SH-SY5Y (cell line): ENCODE data around the gene DNAAF8.

Source experiments
- GATA2 ChIP-seq: IDR thresholded peaks from 2 replicates; pipeline ENCODE4 v1.6.1; 2011; ENCODE audit warnings: mild to moderate bottlenecking, low read depth, low read length
- GATA3 ChIP-seq: IDR thresholded peaks from 2 replicates; pipeline ENCODE4 v1.6.1; 2011; ENCODE audit warnings: low read depth, mild to moderate bottlenecking, low read length, moderate library complexity

GRCh38 chr16:4748682-4749411 lies 14.5 kb downstream of the DNAAF8 start:
- no peak for TF ChIP-seq GATA3
- TF ChIP-seq GATA2: no peak
